PFSK-1 (cell line): Measurements from ENCODE around the gene PRMT9.

ENCODE experiments used
- POLR2AphosphoS5 ChIP-seq: IDR thresholded peaks from 2 replicates; pipeline ENCODE4 v1.6.1; 2012; ENCODE audit warnings: low read depth, mild to moderate bottlenecking, control low read depth, low read length, moderate library complexity
- TAF1 ChIP-seq: IDR thresholded peaks from 2 replicates; pipeline ENCODE4 v1.6.1; 2012; ENCODE audit warnings: low read length, control low read depth, borderline replicate concordance; ENCODE audit not compliant: insufficient read depth

- no peak for TF ChIP-seq TAF1
- TF ChIP-seq POLR2AphosphoS5: no peak
Observed at GRCh38 chr4:147607471-147607870, 76.5 kb downstream of the PRMT9 start.
